Activated CD8-positive, alpha-beta T cell treated with anti-CD3 and anti-CD28 coated beads for 36 hours (primary cell): Measurements from ENCODE around the gene DCTN2. TPM values are rescaled to one million over a fixed set of nuclear protein-coding genes. Genes with fewer than 3 reads are reported as not detected.

Source experiments
- ATAC-seq: fragments of 200-7000 bp; cut with Tn5 transposase; one replicate; pipeline ENCODE4 v1.10.0; 2021; ENCODE audit warnings: mild to moderate bottlenecking, moderate library complexity
- CTCF ChIA-PET: fragments of 350-600 bp; sonication (Branson Sonifier 250); formaldehyde crosslinking; loops from one replicate; lab custom pipeline; 2021; ENCODE audit warnings: antibody characterized with exemption; lab: Charles Lee
- POLR2A ChIA-PET: fragments of 350-600 bp; sonication (Branson Sonifier 250); formaldehyde crosslinking; loops from one replicate; lab custom pipeline; 2021; ENCODE audit warnings: antibody characterized with exemption; lab: Charles Lee
- DNase-seq: peaks from one replicate; pipeline ENCODE4 v3.0.0-alpha.2; 2020
- H3K27ac Mint-ChIP-seq: one replicate; pipeline ENCODE4 v1.8.0; 2021; ENCODE audit warnings: mild to moderate bottlenecking, mixed read lengths
- H3K27me3 Mint-ChIP-seq: one replicate; pipeline ENCODE4 v1.8.0; 2021; ENCODE audit warnings: mixed read lengths
- H3K36me3 Mint-ChIP-seq: one replicate; pipeline ENCODE4 v1.8.0; 2021; ENCODE audit warnings: low read depth, mixed read lengths
- H3K4me1 Mint-ChIP-seq: one replicate; pipeline ENCODE4 v1.8.0; 2021; ENCODE audit warnings: low read depth, mixed read lengths
- H3K4me3 Mint-ChIP-seq: one replicate; pipeline ENCODE4 v1.8.0; 2021; ENCODE audit warnings: mild to moderate bottlenecking, moderate library complexity, mixed read lengths
- H3K9me3 Mint-ChIP-seq: one replicate; pipeline ENCODE4 v1.8.0; 2021; ENCODE audit warnings: mixed read lengths
- CTCF ChIP-seq: fragments of 200-600 bp; IDR thresholded peaks from one replicate; pipeline ENCODE4 v1.8.0; 2022; ENCODE audit warnings: antibody characterized with exemption, mild to moderate bottlenecking
- intact Hi-C: fragments of 100-400 bp; cut with micrococcal nuclease; formaldehyde crosslinking; loops from one replicate; pipeline ENCODE4 v1.10.0; 2022
- total RNA-seq, 2 experiments: library from RNA; stranded (reverse); gene quantifications; one replicate each; pipeline ENCODE4 v1.2.3, GENCODE V29; 2021

Gene DCTN2
- total RNA-seq, 2 experiments from 2014 or later, result 66.2 to 68.6 TPM

GRCh38 chr12:57585156-57585555, 38.2 kb upstream of the DCTN2 start:
- no peaks in the 10 kb centered on the region for H3K4me1 Mint-ChIP-seq
- no peak for TF ChIP-seq CTCF
- POLR2A ChIA-PET, result interaction anchor here (0.8 to 0.9 kb wide), 2 partner anchors 9 to 36 kb away, joined by 3 to 5 read pairs; no protein-coding TSS in a partner anchor
- H3K4me3 Mint-ChIP-seq, result no peak overlapping the region
- CTCF ChIA-PET, result interaction anchor here (0.6 to 7.0 kb wide), 16 partner anchors 7 to 156 kb away, joined by 3 to 124 read pairs (median 18); partner anchors contain the start of genes ARHGEF25, B4GALNT1, OS9 and PIP4K2C
- H3K27me3 Mint-ChIP-seq, result no peaks in the 10 kb centered on the region
- ATAC-seq (no peak), DNase-seq (no peak)
- no peaks in the 10 kb centered on the region for H3K36me3 Mint-ChIP-seq
- no peaks in the 10 kb centered on the region for H3K9me3 Mint-ChIP-seq
- H3K27ac Mint-ChIP-seq, result no peak overlapping the region
- intact Hi-C loops, result no loop called here

- intact Hi-C loops, result loop anchor here (5.0 kb wide), 1 partner anchor 108 kb away; the partner anchor contains the start of gene OS9
- ATAC-seq (no peak), DNase-seq (no peak)
- TF ChIP-seq CTCF, result no peak
- no peaks in the 10 kb centered on the region for H3K27me3 Mint-ChIP-seq
- H3K4me3 Mint-ChIP-seq, result no peak overlapping the region
- no peaks in the 10 kb centered on the region for H3K9me3 Mint-ChIP-seq
- H3K36me3 Mint-ChIP-seq, result no peaks in the 10 kb centered on the region
- POLR2A ChIA-PET, result no interaction called here
- CTCF ChIA-PET, result interaction anchor here (0.6 to 7.0 kb wide), 21 partner anchors 7 to 172 kb away, joined by 3 to 124 read pairs (median 15); partner anchors contain the start of genes ARHGEF25, B4GALNT1, OS9 and PIP4K2C
- H3K27ac Mint-ChIP-seq, result no peak overlapping the region
- no peaks in the 10 kb centered on the region for H3K4me1 Mint-ChIP-seq
These were observed 37.7 kb upstream of the DCTN2 start for GRCh38 chr12:57584690-57585089.

DNA sequence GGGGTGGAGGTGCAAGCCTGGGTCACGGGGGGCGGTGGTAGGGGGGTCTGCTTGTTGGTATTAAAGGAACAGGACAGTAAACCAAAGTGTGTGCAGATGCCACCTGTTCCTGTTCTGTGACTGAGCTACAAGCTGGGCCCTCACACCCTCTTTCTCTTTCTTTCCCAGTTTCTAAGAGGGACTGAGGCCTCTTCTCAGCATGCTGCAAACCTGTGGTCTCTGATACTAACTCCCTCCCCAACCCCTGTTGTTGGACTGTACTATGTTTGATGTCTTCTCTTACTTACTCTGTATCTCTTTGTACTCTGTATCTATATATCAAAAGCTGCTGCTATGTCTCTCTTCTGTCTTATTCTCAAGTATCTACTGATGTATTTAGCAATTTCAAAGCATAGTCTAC, 37.1 kb upstream of the DCTN2 start:
- no peak for TF ChIP-seq CTCF
- POLR2A ChIA-PET, result interaction anchor here (1.0 to 2.0 kb wide), 4 partner anchors 21 to 41 kb away, joined by 3 to 6 read pairs (median 4); partner anchors contain the start of gene DTX3
- intact Hi-C loops, result loop anchor here (5.0 kb wide), 1 partner anchor 108 kb away; the partner anchor contains the start of gene OS9
- Mint-ChIP-seq H3K36me3 (no peaks in the 10 kb centered on the region), H3K4me1 (no peaks in the 10 kb centered on the region), H3K9me3 (no peaks in the 10 kb centered on the region), H3K27me3 (no peaks in the 10 kb centered on the region), H3K27ac (no peak overlapping the region), H3K4me3 (no peak overlapping the region)
- CTCF ChIA-PET, result interaction anchor here (0.8 to 7.0 kb wide), 37 partner anchors 8 to 173 kb away, joined by 3 to 124 read pairs (median 6); partner anchors contain the start of genes ARHGEF25, B4GALNT1, DCTN2 and OS9
- ATAC-seq, result no peak
- DNase-seq, result no peak

DNA sequence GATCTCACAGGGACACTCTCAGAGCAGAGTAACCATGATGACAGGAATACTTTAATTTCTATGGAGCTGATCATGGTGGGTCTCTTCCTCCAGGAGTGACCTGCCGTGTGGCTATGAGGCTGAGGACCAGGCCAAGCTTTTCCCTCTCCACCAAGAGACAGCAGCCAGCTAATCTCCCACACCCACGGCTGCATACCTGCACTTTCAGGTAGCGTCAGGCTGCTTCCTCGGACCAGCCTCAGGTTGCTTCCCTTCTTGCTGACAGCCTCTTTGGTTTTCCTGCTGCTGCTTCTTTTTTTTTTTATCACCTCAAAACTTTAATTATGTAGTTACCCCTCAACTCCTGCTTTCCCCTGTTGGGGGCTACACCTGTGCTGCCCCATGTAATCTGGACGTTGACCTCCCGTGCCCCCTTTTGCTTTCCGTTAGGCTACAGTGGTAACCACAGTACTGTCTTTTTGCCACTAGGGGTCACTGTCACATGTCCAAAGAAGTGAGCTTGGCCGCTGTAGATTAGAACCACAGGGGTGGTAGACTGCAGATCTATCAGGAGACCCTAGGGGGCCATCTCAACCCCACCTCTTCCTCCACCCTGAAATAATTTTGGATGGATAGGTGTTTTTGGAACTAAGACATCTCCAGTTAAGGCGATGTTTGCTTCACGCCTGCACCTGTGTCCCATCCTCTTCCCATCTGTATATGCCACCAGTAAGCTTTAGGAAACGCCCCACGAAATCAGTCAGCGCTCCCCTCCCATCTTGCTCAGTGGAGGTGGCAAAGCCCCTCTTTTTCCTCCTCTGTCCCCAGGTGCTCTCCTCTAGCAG, 36.2 kb upstream of the DCTN2 start:
- intact Hi-C loops, result loop anchor here (2.0 to 5.0 kb wide), 3 partner anchors 40 to 160 kb away; partner anchors contain the start of gene OS9
- POLR2A ChIA-PET, result interaction anchor here (0.6 to 2.0 kb wide), 6 partner anchors 22 to 147 kb away, joined by 3 to 6 read pairs (median 4); partner anchors contain the start of gene DTX3
- Mint-ChIP-seq H3K4me3 (no peak overlapping the region), H3K27ac (no peak overlapping the region), H3K9me3 (no peaks in the 10 kb centered on the region), H3K27me3 (no peaks in the 10 kb centered on the region), H3K36me3 (no peaks in the 10 kb centered on the region), H3K4me1 (no peaks in the 10 kb centered on the region)
- CTCF ChIA-PET, result interaction anchor here (0.6 to 7.0 kb wide), 46 partner anchors 8 to 173 kb away, joined by 3 to 124 read pairs (median 5); partner anchors contain the start of genes ARHGEF25, B4GALNT1, DCTN2 and OS9
- ATAC-seq (peak; percentile 100), DNase-seq (peak; percentile 83)
- peak; percentile 96 for TF ChIP-seq CTCF
